Keratinocyte (primary cell): ENCODE data around the gene SOCS6. TPM values are rescaled to one million over a fixed set of nuclear protein-coding genes. Genes with fewer than 3 reads are reported as not detected.
A peak's percentile ranks its signal among the peaks of the same experiment; 100 is the strongest.

ENCODE experiments used
- DNase-seq: peaks from one replicate; pipeline ENCODE4 v3.0.0-alpha.2; 2011; ENCODE audit warnings: low read depth, missing footprints, low spot score
- FAIRE-seq: peaks from 2 replicates; lab custom pipeline; 2011; peaks lifted over from hg19 to GRCh38; lab: Jason Lieb, UNC
- H2AFZ ChIP-seq: 2 replicates; pipeline ENCODE4 v1.6.0; 2012; ENCODE audit warnings: low read length, control low read depth, inconsistent platforms; ENCODE audit not compliant: control insufficient read depth
- H3K27ac ChIP-seq: 2 replicates; pipeline ENCODE4 v1.5.1; 2011; ENCODE audit warnings: low read length; ENCODE audit not compliant: control insufficient read depth, insufficient read depth
- H3K27me3 ChIP-seq: 3 replicates; pipeline ENCODE4 v1.6.0; 2011; ENCODE audit warnings: low read length; ENCODE audit not compliant: control insufficient read depth, insufficient read depth; ENCODE audit errors: extremely low read depth
- H3K36me3 ChIP-seq, 2 experiments: 2 replicates in 1 of 2; 3 replicates in 1 of 2; pipeline ENCODE4 v1.5.1; 2011; ENCODE audit warnings: low read length in 2 of 2, mild to moderate bottlenecking in 1 of 2; ENCODE audit not compliant: control insufficient read depth in 2 of 2, insufficient read depth in 2 of 2; ENCODE audit errors: extremely low read depth in 1 of 2
- H3K4me1 ChIP-seq: 3 replicates; pipeline ENCODE4 v1.5.1; 2011; ENCODE audit warnings: low read length; ENCODE audit not compliant: control insufficient read depth, insufficient read depth; ENCODE audit errors: extremely low read depth
- H3K4me2 ChIP-seq: 3 replicates; pipeline ENCODE4 v1.6.0; 2011; ENCODE audit warnings: low read depth, low read length; ENCODE audit not compliant: control insufficient read depth, insufficient read depth; ENCODE audit errors: extremely low read depth
- H3K4me3 ChIP-seq, 3 experiments: fragments of 200-600 bp in 1 of 3; sonication (generic) in 1 of 3; 2 replicates in 2 of 3; 3 replicates in 1 of 3; pipeline ENCODE4 v1.5.1; 2011 to 2016; ENCODE audit warnings: low read length in 3 of 3, mild to moderate bottlenecking in 3 of 3, control low read depth in 2 of 3, inconsistent platforms in 1 of 3, low read depth in 1 of 3, mixed read lengths in 1 of 3, mixed run types in 1 of 3, moderate library complexity in 1 of 3; ENCODE audit not compliant: control insufficient read depth in 2 of 3, insufficient read depth in 2 of 3; ENCODE audit errors: extremely low read depth in 1 of 3
- H3K79me2 ChIP-seq: 2 replicates; pipeline ENCODE4 v1.6.0; 2012; ENCODE audit warnings: low read length; ENCODE audit not compliant: control insufficient read depth, insufficient read depth
- H3K9ac ChIP-seq: 3 replicates; pipeline ENCODE4 v1.6.0; 2011; ENCODE audit warnings: low read length; ENCODE audit not compliant: control insufficient read depth, insufficient read depth; ENCODE audit errors: extremely low read depth
- H3K9me1 ChIP-seq: 3 replicates; pipeline ENCODE4 v1.6.0; 2011; ENCODE audit warnings: low read length; ENCODE audit not compliant: control insufficient read depth, insufficient read depth; ENCODE audit errors: extremely low read depth
- H3K9me3 ChIP-seq: 2 replicates; pipeline ENCODE4 v1.5.1; 2012; ENCODE audit warnings: low read depth, low read length; ENCODE audit not compliant: control insufficient read depth
- H4K20me1 ChIP-seq: 3 replicates; pipeline ENCODE4 v1.6.0; 2011; ENCODE audit warnings: low read length; ENCODE audit not compliant: control insufficient read depth, insufficient read depth; ENCODE audit errors: extremely low read depth
- CTCF ChIP-seq, 3 experiments: IDR thresholded peaks in 1 of 3; conservative IDR thresholded peaks in 1 of 3; optimal IDR thresholded peaks in 1 of 3; 2 replicates in 2 of 3; 3 replicates in 1 of 3; pipeline versions ENCODE3 to v1.5.1; 2011; ENCODE audit warnings: low read length in 3 of 3, mild to moderate bottlenecking in 3 of 3, moderate library complexity in 2 of 3, control low read depth in 1 of 3, inconsistent platforms in 1 of 3; ENCODE audit not compliant: insufficient read depth in 2 of 3; ENCODE audit errors: extremely low read depth in 1 of 3
- EZH2 ChIP-seq: IDR thresholded peaks from one replicate; pipeline ENCODE4 v1.6.1; 2012; ENCODE audit warnings: inconsistent platforms, mild to moderate bottlenecking, low read length, moderate library complexity
- dilution Hi-C: fragments of 300-500 bp; cut with MboI; formaldehyde crosslinking; loops from one replicate; pipeline ENCODE4 v1.7.0; 2020; ENCODE audit warnings: low sequenced_read_pairs; ENCODE audit not compliant: extremely low pct_ligation_motif_present
- polyA plus RNA-seq, 5 experiments: library from polyadenylated mRNA; depleted of rRNA in 3 of 5; stranded (reverse) in 3 of 5; stranded (forward) in 1 of 5; unstranded in 1 of 5; fragments of >200 nt; gene quantifications; 1 replicate in 1 of 5; 2 replicates in 3 of 5; 3 replicates in 1 of 5; pipeline versions ENCODE4 v1.2.1 to v1.2.3, GENCODE V29; 2011 to 2012; ENCODE audit warnings: missing spikeins in 2 of 5, low read depth in 1 of 5, low replicate concordance in 1 of 5

Gene SOCS6
- polyA plus RNA-seq, 1 donor (not counting 4 experiments of a cell fraction or from before 2014, with no cell fraction given) = 22.2 TPM

GRCh38 chr18:70290482-70291294, 1.8 kb downstream of the SOCS6 start:
- DNase-seq = no peak

GRCh38 chr18:70291295-70291574, 2.4 kb downstream of the SOCS6 start:
- Histone ChIP-seq H3K4me1 (peaks cover 42% of the 10 kb centered on the region), H3K9me1 (peaks cover 2% of the 10 kb centered on the region), H2AFZ (no peak overlapping the region), H3K9ac (no peak overlapping the region), H3K27ac (peak overlapping the region; percentile 83), H4K20me1 (peaks cover 4% of the 10 kb centered on the region), H3K79me2 (peaks cover 67% of the 10 kb centered on the region), H3K4me2 (peak overlapping the region; percentile 90), H3K4me3 (peak overlapping the region in 2 of 3 experiments; percentile 73 to 88), H3K9me3 (no peaks in the 10 kb centered on the region), H3K27me3 (no peaks in the 10 kb centered on the region), H3K36me3 (peaks cover 3 to 6% of the 10 kb centered on the region in 2 experiments)
- TF ChIP-seq CTCF (optimal IDR thresholded peaks at IDR 0.05 in 1 of 3, IDR thresholded peaks at IDR 0.05 in 1 of 3, conservative IDR thresholded peaks at IDR 0.05 in 1 of 3; ENCODE audit: extremely low read depth in 1 of 3, insufficient read depth in 2 of 3, low read length in 3 of 3) (no peak), EZH2 (no peak)
- DNase-seq (no peak), FAIRE-seq (no peak)
- dilution Hi-C loops = no loop called here

More at GRCh38 chr18:70290482-70291294, 1.8 kb downstream of the SOCS6 start:
- no peak overlapping the region for H2AFZ ChIP-seq
- no peaks in the 10 kb centered on the region for H3K9me3 ChIP-seq
- H3K27me3 ChIP-seq = no peaks in the 10 kb centered on the region
- H4K20me1 ChIP-seq = peaks cover 4% of the 10 kb centered on the region
- H3K4me3 ChIP-seq = peak overlapping the region; percentile 66 to 88 (median 73)
- H3K4me2 ChIP-seq = peak overlapping the region; percentile 90
- peaks cover 42% of the 10 kb centered on the region for H3K4me1 ChIP-seq
- peak overlapping the region; percentile 96 for H3K9ac ChIP-seq
- H3K36me3 ChIP-seq = peaks cover 3 to 6% of the 10 kb centered on the region in 2 experiments
- dilution Hi-C loops = no loop called here
- peak overlapping the region; percentile 83 for H3K27ac ChIP-seq
- TF ChIP-seq CTCF (optimal IDR thresholded peaks at IDR 0.05 in 1 of 3, IDR thresholded peaks at IDR 0.05 in 1 of 3, conservative IDR thresholded peaks at IDR 0.05 in 1 of 3; ENCODE audit: extremely low read depth in 1 of 3, insufficient read depth in 2 of 3, low read length in 3 of 3) (no peak), EZH2 (no peak)
- peaks cover 2% of the 10 kb centered on the region for H3K9me1 ChIP-seq
- H3K79me2 ChIP-seq = peaks cover 61% of the 10 kb centered on the region
- FAIRE-seq = no peak
